Left colon (tissue), 2 donors: ENCODE measurements around the gene NPR2. TPM values are rescaled to one million over a fixed set of nuclear protein-coding genes. Genes with fewer than 3 reads are reported as not detected.
A peak's percentile ranks its signal among the peaks of the same experiment; 100 is the strongest.

ENCODE experiments used
- ATAC-seq: fragments of 200-7000 bp; cut with Tn5 transposase; one replicate; pipeline ENCODE4 v1.9.1; 2020; ENCODE audit warnings: mild to moderate bottlenecking, moderate library complexity
- DNase-seq, 2 donors: peaks; one replicate each; pipeline ENCODE4 v3.0.0-alpha.2; 2020
- intact Hi-C, 2 donors: fragments of 100-400 bp; cut with DNase I in 1 of 2; cut with micrococcal nuclease in 1 of 2; formaldehyde crosslinking; loops; one replicate each; pipeline versions ENCODE4 v1.11.2 to v1.14.0; 2022; cut with DNase I, micrococcal nuclease
- total RNA-seq, 2 donors: library from RNA; stranded (reverse); fragmentation: NEBNext Ultra II Directional; extraction: Animal tissue kit (Norgen Biotek cat#: 25700); gene quantifications; one replicate each; pipeline ENCODE4 v1.2.1, GENCODE V29; 2021
- donor health status: DM: no; HTN: no; CAD: no.
- donor health status: DM: yes; HTN: yes; CAD: no.

Gene NPR2
- total RNA-seq, 2 donors from 2014 or later, result 7.4 to 7.9 TPM

GRCh38 chr9:35759795-35760194, 31.6 kb upstream of the NPR2 start:
- intact Hi-C loops, result no loop called here
- DNase-seq (no peak), ATAC-seq (no peak)

- DNase-seq (peak in 1 of 2 donors; percentile 69), ATAC-seq (peak; percentile 18)
- intact Hi-C loops, result no loop called here
Observed at GRCh38 chr9:35760651-35761050, 30.7 kb upstream of the NPR2 start.

GRCh38 chr9:35763181-35763580, 28.2 kb upstream of the NPR2 start:
- ATAC-seq (no peak), DNase-seq (no peak)
- intact Hi-C loops, result no loop called here

GRCh38 chr9:35763803-35764202, 27.6 kb upstream of the NPR2 start:
- ATAC-seq (no peak), DNase-seq (no peak)
- intact Hi-C loops, result no loop called here

GRCh38 chr9:35766997-35767396, 24.4 kb upstream of the NPR2 start:
- ATAC-seq (no peak), DNase-seq (no peak)
- intact Hi-C loops, result no loop called here

- DNase-seq (no peak), ATAC-seq (no peak)
- intact Hi-C loops, result no loop called here
Observed at GRCh38 chr9:35767458-35767857, 23.9 kb upstream of the NPR2 start.

- intact Hi-C loops, result no loop called here
- ATAC-seq (no peak), DNase-seq (no peak)
Observed at GRCh38 chr9:35769763-35770162, 21.6 kb upstream of the NPR2 start.

GRCh38 chr9:35771075-35771433, 20.3 kb upstream of the NPR2 start:
- intact Hi-C loops, result no loop called here
- DNase-seq (no peak), ATAC-seq (peak; percentile 54)

GRCh38 chr9:35771534-35771933, 19.9 kb upstream of the NPR2 start:
- DNase-seq (peak in 1 of 2 donors; percentile 38), ATAC-seq (peak; percentile 61)
- intact Hi-C loops, result no loop called here

GRCh38 chr9:35771943-35772342, 19.4 kb upstream of the NPR2 start:
- intact Hi-C loops, result no loop called here
- ATAC-seq, result peak; percentile 92

GRCh38 chr9:35774907-35775635, 16.3 kb upstream of the NPR2 start:
- DNase-seq (no peak), ATAC-seq (no peak)
- intact Hi-C loops, result no loop called here

More at GRCh38 chr9:35771943-35772342, 19.4 kb upstream of the NPR2 start:
- DNase-seq, result no peak

- ATAC-seq (no peak), DNase-seq (no peak)
- intact Hi-C loops, result no loop called here
Observed at GRCh38 chr9:35776018-35776417, 15.4 kb upstream of the NPR2 start.

GRCh38 chr9:35778496-35778895, 12.9 kb upstream of the NPR2 start:
- DNase-seq (no peak), ATAC-seq (no peak)
- intact Hi-C loops, result no loop called here

GRCh38 chr9:35781066-35781465, 10.3 kb upstream of the NPR2 start:
- DNase-seq (no peak), ATAC-seq (no peak)
- intact Hi-C loops, result no loop called here

- ATAC-seq (no peak), DNase-seq (no peak)
- intact Hi-C loops, result no loop called here
Observed at GRCh38 chr9:35783418-35783817, 8.0 kb upstream of the NPR2 start.

GRCh38 chr9:35789541-35789940, 1.9 kb upstream of the NPR2 start:
- ATAC-seq (no peak), DNase-seq (no peak)
- intact Hi-C loops, result loop anchor here in 1 of 2 donors (5.0 kb wide), 1 partner anchor 88 kb away; no protein-coding TSS in a partner anchor

GRCh38 chr9:35790025-35790384, 1.4 kb upstream of the NPR2 start:
- peak; percentile 10 for ATAC-seq
- intact Hi-C loops, result loop anchor here (2.0 to 10.0 kb wide), 2 partner anchors 37 to 75 kb away; no protein-coding TSS in a partner anchor
- no peak for DNase-seq

- ATAC-seq, result peak; percentile 92
- intact Hi-C loops, result loop anchor here (2.0 to 10.0 kb wide), 2 partner anchors 36 to 74 kb away; no protein-coding TSS in a partner anchor
- peak; percentile 57 to 62 for DNase-seq
Observed at GRCh38 chr9:35790385-35791296, 750 bp upstream of the NPR2 start.

- ATAC-seq (no peak), DNase-seq (no peak)
- intact Hi-C loops, result loop anchor here in 1 of 2 donors (10.0 kb wide), 1 partner anchor 73 kb away; no protein-coding TSS in a partner anchor
Observed at GRCh38 chr9:35792024-35792813, 828 bp downstream of the NPR2 start.
